HG03064 (cell line): Measurements from ENCODE around the gene CDH4.

Experiments
- ATAC-seq: cut with Tn5 transposase; IDR thresholded peaks from one replicate; pipeline ENCODE4 v1.9.1; 2021; ENCODE audit warnings: low read depth; ENCODE audit not compliant: unreplicated experiment

The CDH4 gene

GRCh38 chr20:61430228-61430624, 178.2 kb downstream of the CDH4 start:
- ATAC-seq, result no peak

- no peak for ATAC-seq
Observed at GRCh38 chr20:61433176-61433575, 181.1 kb downstream of the CDH4 start.

GRCh38 chr20:61433816-61434215, 181.8 kb downstream of the CDH4 start:
- no peak for ATAC-seq

GRCh38 chr20:61434341-61434781, 182.3 kb downstream of the CDH4 start:
- ATAC-seq, result no peak

DNA sequence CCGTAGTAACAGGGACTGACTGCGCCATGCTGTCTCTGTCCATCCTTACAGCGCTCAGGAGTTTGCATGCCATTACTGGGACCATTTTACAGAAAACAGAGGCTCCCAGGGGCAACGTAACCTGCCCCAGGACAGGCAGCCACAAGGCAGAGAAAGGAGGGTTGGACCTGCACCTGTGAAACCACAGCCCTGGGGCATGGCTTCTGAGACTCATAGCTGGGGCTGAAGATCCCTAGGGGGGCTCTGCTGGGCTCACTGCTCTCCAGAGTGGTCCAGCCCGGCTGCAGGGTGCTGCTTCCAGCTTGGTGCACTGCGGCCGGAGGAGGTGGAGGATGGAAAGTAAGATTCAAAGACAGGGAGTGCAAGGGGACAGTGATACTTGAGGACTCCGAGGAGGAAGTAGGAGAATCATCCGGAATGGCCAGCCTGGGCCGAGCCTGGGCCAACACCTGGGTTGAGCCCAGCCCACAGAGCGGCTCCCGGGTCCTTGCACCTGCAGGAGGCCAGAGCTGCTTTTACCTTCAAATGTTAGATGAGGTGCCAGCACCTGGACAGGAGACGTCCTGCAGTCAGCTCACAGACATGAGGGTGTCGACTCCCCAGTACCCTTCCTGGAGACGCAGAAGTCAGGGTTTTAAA, 183.2 kb downstream of the CDH4 start:
- ATAC-seq, result no peak

DNA sequence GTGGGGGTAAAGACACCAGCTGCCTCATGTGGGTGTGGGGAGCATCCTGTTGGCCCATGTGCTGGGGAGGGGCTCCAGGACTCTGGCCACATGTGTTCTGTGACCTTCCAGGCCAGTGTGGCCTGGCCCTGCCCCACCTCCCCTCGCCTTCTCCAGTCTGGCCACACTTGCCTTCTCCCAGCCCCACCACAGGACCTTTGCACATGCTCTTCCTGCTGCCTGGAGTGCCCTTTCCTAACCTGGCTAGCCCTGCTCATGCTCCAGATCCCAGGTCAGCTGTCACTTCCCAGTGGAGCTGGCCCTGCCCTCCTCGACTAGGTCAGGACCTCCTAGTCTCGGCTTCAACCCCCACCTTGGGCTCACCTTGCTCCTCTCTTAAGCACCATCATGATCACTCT, 183.8 kb downstream of the CDH4 start:
- no peak for ATAC-seq

DNA sequence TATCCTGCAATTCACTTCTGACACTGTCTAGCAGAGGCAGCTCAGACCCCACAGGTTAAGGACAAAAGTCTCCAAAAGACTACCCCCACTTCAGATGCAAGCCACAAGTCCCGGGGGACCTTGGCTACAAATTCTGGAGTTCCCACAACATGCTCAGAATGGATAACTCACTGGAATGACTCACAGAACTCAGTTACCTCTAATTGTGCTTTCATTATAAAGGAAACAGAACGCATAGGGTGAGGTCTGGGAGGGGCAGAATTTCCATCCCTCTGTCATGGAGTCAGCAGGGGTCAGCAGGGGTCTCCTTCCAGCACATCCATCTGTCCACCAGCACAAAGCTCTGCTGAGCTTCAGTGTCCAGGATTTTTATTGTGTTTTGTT, 184.2 kb downstream of the CDH4 start:
- no peak for ATAC-seq

GRCh38 chr20:61436667-61437279, 184.7 kb downstream of the CDH4 start:
- ATAC-seq, result no peak

DNA sequence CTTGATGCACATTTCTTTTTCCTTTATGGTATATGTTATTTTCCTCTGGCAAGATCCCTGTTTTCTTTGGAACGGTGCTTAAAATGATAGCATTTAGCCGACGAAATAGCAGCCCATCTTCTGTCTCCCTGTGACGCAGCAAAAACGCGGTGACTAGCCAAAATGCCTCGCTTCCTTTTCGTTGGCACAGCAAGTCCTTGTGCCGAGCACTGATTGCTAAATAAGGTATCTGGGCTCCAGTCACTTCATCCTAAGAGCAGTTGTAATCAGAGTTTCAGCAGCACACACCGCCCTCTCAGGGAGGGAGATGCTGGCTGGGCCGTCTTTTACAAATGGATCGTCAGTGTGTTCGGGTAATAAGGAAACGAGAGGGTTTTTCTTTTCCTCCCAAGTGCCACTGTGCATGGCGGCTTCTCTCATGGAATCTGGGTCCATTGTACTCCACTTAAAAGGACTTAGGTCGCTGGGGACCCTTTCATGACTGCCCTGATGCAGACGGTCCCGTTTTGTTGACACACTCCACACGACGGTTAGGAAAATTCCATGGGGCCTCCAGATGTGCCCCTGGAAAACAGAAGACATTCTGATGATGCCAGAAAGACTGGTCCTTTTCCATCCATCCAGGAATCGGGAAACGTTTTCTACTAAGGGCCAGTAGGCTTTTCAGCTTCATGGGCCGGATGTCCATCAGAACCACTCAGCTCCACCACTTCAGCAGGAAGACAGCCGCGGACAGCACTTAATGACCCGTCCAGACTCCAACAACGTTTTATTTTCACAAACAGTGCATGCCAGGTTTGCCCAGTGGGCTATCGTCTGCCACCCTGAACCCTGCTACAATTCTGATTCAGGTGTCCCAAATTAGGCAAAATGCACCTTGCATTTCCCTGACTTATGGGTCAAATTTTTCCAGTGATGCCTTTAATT, 185.5 kb downstream of the CDH4 start:
- no peak for ATAC-seq

- ATAC-seq, result no peak
Observed at GRCh38 chr20:61438285-61438684, 186.2 kb downstream of the CDH4 start.

- ATAC-seq, result no peak
Observed at GRCh38 chr20:61439251-61439650, 187.2 kb downstream of the CDH4 start.

GRCh38 chr20:61440548-61441055, 188.5 kb downstream of the CDH4 start:
- ATAC-seq, result no peak

- no peak for ATAC-seq
Observed at GRCh38 chr20:61441537-61441936, 189.5 kb downstream of the CDH4 start.

DNA sequence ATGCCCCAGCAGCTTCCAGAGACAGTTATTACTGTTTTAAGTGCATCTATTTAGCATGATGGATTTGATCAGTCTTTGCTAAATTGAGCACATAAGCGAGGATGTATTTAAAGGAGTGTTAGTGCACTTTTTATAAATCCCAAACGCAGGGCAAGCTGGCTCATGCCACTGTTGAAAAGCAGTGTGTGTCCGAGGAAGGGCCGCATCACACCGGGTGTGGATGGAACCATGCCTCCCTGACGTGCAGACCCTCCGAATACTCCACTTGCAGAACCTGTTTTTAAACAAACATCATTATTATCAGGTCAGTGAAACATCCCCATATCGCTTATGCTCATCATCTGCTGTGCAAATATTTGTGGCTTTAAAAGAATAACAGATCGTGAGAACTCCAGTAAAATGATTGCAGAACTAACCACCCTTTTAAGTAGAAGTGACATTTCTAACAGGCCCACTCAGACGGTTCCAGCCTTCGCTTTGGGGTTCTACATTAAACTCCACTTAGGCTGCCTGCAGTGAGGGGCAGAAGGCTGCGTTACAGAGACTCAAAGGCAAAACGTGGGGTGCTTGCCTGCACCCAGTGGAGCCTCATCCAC, 190.1 kb downstream of the CDH4 start:
- ATAC-seq, result no peak

DNA sequence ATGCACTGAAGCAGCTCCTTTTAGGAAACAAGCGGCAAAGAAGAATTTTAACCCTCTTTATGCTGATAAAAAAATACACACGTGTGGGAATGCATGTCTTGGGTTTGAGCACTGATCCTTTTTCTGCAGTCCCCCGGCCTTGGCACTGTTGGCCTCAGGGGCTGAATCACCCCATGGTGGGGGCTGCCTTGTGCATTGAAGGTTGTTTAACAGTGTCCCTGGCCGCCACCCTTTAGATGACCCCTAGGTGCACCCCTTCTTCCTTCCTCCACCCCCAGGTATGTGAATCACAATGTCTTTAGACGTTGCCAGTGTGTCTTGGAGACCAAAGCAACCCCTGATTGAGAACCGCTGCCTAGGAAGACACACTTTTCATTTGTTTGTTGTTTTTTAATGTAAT, 190.7 kb downstream of the CDH4 start:
- no peak for ATAC-seq

- ATAC-seq, result no peak
Observed at GRCh38 chr20:61443443-61444126, 191.5 kb downstream of the CDH4 start.

- no peak for ATAC-seq
Observed at GRCh38 chr20:61444637-61445036, 192.6 kb downstream of the CDH4 start.

DNA sequence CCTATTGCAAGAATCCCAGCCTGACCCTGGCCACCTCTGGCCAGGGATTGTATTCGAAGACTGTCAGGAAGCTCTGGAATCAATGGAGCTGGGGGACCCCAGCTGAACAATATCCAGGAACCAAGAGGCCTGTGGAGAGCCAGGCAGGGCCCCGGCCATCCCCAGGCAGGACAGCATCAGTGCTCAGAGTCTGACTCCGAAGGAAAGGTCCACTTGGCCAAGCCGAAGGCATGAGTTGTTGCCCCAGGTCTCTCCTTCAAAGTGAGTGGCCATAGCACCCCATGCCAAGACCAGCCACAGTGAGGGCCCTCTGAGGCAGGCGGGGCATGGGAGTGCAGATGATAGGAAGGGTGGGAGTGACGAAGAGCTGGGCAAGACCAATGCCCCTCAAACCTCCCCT, 193.1 kb downstream of the CDH4 start:
- no peak for ATAC-seq

DNA sequence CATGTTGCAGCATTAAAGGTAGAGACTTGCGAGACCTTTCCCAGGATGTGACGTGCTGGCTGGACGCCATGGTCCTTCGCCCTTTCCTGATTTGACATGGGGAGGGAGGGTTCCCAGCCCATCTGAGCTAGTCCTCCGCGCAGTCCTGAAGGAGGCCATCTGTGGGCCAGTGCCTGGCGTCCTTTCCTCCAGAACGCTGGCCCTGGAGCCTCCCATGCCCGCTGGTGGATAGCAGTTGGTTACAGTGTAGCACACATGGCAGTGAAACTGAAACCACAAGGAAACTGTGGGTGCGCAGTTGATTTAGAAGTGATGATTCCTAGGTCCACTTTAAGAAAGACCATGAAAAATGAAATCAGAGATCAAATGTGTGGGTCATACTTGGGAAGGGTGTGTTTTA, 193.7 kb downstream of the CDH4 start:
- no peak for ATAC-seq

DNA sequence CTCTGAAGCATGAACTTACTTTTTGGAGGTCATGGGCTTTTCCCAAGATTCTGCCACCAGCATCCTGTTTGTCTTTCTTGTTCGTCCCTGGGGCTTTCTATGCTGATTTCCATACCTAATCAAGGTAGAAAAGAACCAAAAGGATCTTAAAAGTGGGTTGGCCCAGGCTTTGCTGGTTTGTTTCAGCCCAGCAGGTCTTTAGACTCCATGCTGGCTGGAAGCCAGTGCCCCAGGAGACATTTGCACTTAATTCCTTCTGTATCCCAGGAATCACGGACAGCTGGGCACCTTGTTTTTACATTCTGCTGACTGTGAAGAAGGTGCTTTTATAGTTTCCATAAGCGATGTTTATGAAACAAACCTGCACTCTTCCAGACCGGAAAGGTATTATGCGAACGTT, 195.9 kb downstream of the CDH4 start:
- no peak for ATAC-seq
